GM12873 (cell line): ENCODE measurements around the gene TANK.

Experiments
- CTCF ChIP-seq: IDR thresholded peaks from 2 replicates; pipeline ENCODE4 v1.5.1; 2012; ENCODE audit warnings: low read depth, mild to moderate bottlenecking, moderate library complexity, low read length, control low read depth; ENCODE audit not compliant: insufficient read depth; ENCODE audit errors: missing control alignments

The TANK gene

GRCh38 chr2:161237392-161238264 is 77.4 kb downstream of the TANK start:
- TF ChIP-seq CTCF, result no peak

- no peak for TF ChIP-seq CTCF
Observed at GRCh38 chr2:161238265-161238559, 78.0 kb downstream of the TANK start.

- TF ChIP-seq CTCF, result peak; percentile 1
Observed at GRCh38 chr2:161238560-161239325, 78.5 kb downstream of the TANK start.

- TF ChIP-seq CTCF, result no peak
Observed at GRCh38 chr2:161239326-161240109, 79.3 kb downstream of the TANK start.

GRCh38 chr2:161241894-161242293 is 81.7 kb downstream of the TANK start:
- no peak for TF ChIP-seq CTCF

GRCh38 chr2:161243312-161243711 is 83.1 kb downstream of the TANK start:
- no peak for TF ChIP-seq CTCF

GRCh38 chr2:161243905-161244304 is 83.7 kb downstream of the TANK start:
- TF ChIP-seq CTCF, result no peak
